GM21515 (cell line): Measurements from ENCODE around the gene NTN1.

ENCODE experiments used
- ATAC-seq: cut with Tn5 transposase; IDR thresholded peaks from one replicate; pipeline ENCODE4 v1.9.1; 2021; ENCODE audit not compliant: unreplicated experiment

Gene NTN1

DNA sequence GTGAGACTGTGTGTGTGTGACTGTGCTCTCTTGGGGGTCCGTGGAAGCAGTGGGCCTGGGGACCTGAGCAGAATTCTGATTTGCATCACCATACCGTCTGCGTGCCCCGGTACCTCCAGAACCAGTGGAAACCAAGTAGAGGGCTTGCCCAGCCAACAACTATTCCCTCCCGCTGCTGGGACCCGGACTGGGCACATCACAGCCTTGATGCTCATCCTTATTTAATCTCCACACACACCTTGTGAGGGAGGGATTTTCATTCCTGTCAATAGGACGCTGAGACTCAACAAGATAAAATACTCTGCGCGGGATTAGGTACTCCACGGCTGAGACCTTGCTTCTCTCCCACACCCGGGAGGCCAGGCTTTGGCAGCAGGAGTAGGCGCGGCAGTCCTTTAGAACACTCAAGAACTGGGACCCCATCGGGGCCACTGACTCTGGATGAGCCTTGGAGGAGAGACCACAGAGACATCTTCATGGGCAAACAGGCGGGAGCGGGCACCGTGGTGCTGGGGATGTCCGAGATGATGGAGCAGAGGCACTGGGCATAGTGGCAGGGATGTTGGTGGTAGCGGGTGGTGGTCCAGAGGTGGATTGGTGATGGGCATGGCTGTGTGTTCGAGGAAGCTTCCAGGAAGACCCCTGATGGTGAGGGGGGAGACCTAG lies 208.0 kb downstream of the NTN1 start:
- no peak for ATAC-seq

- ATAC-seq: no peak
Observed at GRCh38 chr17:9229826-9230201, 208.5 kb downstream of the NTN1 start.

- ATAC-seq: no peak
Observed at GRCh38 chr17:9230346-9230745, 209.0 kb downstream of the NTN1 start.

DNA sequence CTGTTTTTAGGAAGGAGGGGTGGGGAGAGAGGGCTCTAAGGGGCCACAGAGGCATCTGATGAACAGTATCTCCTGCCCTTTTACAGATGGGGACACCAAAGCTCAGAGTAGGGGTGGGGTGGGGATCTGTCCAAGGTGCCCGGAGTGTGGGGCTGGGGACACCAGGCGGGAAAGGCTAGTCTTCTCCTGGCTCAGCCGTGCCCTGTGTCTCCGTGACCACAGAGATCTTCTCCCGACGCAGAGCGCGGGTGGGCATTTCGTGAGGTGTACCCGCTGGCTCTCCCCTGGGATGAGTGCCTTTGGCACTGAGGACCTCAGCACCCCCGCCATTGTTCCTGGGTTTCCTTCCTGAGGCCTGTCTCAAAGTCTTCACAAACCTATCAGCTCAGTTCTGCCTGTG lies 209.6 kb downstream of the NTN1 start:
- ATAC-seq: no peak

DNA sequence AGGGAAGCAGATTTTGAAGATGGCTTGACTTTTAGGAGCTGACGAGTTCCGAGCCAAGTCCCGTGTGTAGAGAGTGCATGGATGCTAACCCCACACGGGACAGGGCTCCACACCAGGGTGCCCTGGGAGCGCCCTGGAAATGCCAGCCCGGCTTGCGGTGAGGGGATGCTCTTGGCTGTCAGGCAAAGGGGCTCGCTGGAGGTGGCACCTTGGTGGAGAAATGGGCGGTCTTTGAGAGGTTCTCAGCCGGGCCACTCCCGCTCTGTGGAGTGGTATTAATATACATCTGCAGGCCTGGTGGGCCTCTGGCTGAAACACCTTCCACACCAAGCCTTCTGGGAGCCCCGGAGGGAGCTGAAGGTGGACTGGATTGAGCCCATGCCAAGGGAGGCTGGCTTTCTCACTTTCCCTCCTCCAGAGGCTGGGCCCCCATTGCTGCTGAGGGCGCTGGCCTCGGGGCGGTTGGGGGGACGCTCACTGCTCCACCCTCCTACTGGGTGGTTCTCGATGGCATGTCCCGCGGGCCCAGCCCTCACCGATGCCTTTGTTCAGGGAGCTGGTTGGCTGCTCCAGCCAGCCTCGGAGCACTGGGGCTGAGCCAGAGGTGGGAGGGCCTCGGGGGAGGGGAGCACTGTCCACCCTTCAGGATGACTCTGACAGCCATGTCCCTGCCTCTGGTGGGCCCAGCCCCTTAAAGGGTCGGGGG lies 210.3 kb downstream of the NTN1 start:
- no peak for ATAC-seq

- no peak for ATAC-seq
Observed at GRCh38 chr17:9232155-9232475, 210.8 kb downstream of the NTN1 start.

DNA sequence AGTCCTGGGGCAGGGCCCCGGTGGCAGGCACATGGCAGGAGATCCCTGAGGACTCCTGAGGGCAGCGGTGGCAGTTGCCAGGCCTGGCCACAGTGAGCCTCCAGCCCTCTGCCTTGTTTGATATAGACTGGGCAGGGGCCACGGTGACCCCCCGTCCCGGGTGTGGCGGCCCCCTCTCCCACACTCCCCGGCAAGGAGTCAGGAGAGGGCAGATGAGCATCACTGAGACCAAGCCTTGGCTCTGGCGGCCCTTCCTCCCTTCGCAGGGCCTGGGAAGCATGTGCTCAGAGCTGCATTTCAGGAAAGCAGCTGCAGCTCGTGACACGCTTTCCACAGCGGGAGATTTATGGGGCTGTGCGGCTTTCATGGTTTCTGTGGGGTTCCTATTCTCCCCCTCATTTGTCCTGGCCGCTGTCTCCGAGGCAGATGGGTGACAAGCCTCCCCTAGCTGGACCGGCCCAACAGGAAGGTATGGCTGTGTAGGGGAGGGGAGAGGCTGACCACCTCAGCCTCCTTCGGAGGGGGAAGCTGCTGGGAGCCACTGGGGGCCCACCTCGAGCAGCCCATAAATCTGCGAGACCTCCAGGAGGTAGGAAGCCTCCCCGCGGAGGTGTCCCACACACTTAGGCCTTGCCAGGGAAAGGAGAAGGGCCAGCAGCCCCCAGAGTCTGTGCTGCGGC lies 211.4 kb downstream of the NTN1 start:
- no peak for ATAC-seq

GRCh38 chr17:9233271-9233599 lies 211.9 kb downstream of the NTN1 start:
- ATAC-seq: no peak

GRCh38 chr17:9233761-9234160 lies 212.5 kb downstream of the NTN1 start:
- no peak for ATAC-seq

DNA sequence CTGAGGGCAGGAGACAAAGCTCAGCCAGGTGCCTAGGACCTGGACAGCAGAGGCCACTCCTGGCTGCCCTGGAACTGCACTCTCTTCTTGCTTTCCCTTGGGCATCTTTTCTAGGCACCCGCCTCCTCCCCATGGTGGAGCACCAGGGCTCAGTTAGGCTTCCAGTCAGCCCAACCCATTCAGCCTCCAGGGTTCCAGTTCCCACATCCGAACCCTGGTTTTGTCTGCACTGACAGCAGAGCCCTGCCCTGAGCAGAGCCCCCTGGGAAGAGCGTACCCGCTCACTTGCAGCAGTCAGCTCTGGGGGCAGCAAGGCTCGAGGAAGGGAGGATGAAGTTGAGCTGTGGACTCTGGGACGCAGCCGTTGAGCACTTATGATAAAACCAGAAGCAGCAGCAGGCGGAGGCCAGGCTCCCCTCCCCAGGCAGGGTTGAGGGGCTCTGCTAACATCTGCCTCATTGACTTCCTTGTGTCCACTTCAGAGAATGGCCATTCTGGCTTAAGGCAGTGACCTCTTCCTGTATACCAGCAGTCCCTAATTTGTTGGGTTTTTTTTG lies 213.2 kb downstream of the NTN1 start:
- ATAC-seq: no peak

- no peak for ATAC-seq
Observed at GRCh38 chr17:9235346-9235745, 214.0 kb downstream of the NTN1 start.

DNA sequence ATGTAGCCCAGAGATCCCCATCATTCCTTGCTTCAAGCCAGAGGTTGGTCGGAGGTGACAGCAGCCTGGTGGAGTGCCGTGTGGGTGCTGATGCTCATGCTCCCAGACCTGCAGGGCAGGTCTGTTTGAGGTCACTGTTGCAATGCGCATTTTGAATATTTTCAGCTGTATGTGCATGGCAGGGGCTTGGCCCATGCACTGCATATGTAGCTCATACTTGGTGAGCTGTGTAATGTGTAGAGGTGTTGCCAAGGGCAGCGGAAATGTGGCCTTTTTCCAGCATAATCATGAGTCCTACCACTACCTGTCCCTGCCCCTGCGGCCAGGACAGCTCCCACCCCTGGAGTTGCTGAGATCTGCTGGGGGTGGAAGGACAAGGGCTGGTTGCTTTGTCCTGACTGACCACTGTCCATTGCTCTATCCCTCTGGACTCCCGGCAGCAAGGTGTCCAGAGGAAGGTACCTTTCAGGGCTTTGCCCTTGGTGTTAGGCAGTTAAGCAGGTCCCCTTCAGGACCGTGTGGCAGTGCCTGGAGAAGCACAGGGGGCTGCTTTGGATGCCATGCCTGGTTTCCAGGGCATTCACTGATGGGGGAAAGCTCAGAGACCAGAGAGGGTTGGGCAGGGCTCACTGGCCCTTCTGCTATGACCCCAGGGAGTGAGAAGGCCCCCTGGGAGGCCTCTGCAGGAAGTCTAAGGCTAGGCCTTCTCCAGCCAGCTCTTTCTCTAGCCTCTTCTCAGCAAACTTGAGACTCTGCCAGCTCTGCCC lies 215.2 kb downstream of the NTN1 start:
- ATAC-seq: no peak

DNA sequence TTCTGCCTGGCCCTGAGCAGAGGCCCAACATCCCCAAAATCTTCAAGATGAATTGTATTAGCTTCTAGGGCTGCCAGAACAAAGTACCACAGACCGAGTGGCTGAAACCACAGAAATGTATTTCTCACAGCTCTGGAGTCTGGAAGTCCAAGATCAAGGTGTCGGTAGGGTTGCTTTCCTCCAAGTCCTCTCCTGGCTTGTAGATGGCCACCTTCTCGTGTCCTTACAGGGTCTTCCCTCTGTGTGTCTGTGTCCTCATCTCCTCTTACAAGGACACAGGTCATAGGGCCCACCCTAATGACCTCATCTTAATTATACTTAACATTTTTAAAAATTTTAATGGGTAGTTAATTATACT lies 215.7 kb downstream of the NTN1 start:
- ATAC-seq: no peak

DNA sequence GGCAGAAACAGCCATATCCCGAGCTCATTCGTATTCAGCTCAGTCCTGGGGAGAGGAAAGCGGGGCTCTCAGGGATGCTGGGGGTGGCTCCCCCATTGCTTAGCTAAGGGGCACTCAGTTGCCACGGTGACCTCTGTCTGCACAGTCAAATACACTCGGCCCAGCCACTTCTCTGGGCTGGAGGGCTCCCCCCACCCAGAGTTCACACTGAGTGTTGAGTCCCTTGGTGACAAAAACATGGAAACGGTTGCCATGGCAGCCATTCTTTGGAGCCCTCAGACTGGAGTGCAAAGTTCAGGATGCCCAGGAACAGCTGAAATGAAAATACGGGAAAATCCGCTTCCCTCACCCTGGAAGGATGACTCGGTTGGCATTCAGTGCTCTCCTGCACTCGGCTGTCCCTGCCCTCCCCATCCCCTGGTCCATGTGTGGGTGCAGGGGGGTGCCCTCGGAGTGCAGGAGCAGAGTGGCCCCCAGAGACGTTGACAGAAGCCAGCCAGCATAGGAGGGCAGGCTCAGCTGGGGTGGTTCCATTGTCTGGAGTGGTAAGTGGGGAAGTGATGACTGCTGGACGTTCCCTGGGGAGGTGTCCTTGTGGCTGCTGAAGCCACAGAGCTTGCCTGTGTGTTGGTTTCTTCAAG lies 216.5 kb downstream of the NTN1 start:
- ATAC-seq: no peak

GRCh38 chr17:9238340-9239245 lies 217.3 kb downstream of the NTN1 start:
- no peak for ATAC-seq

GRCh38 chr17:9239246-9239792 lies 218.0 kb downstream of the NTN1 start:
- no peak for ATAC-seq

DNA sequence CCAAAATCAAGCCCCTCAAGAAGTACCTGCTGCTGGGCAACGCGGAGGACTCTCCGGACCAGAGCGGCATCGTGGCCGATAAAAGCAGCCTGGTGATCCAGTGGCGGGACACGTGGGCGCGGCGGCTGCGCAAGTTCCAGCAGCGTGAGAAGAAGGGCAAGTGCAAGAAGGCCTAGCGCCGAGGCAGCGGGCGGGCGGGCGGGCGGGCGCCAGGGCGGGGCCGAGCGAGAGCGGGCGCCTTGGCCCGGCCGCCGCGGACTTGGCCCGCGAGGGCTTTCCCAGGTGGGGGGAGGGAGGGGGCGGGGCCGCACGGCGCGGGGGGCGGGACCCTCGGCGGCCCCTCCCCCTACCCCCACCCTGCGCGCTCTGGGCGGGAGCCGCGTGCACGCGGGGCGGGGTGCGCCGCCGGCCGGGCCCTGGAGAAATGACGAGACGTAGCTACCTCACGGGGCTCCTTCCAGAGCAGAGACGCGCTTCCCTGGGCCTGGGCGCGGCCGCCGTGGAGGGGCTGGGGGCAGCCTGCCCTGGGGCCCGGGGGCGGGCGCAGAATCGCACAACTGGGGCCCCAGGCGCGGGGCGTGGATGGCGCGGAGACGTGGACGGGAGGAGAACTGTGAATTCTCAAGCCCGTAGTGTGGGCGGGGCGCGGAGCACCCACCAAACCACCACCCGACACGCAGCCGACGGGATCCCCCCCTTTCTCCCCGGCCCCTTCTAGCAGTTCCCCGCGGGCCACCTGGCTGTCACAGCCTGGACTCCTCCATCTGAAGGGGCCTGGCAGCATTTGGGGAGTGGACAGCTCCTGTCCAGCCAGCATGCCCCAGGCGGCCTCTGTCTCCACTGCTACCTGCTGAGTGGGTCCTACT lies 218.7 kb downstream of the NTN1 start:
- peak; percentile 44 for ATAC-seq

- ATAC-seq: no peak
Observed at GRCh38 chr17:9240659-9241370, 219.5 kb downstream of the NTN1 start.
